Endothelial cell of hepatic sinusoid (primary cell): ENCODE measurements around the gene TAX1BP3.

Experiments used
- in situ Hi-C: cut with HindIII; loops from 2 replicates; pipeline ENCODE4 v1.10.0; 2017; ENCODE audit warnings: low sequenced_read_pairs

Gene TAX1BP3

GRCh38 chr17:3660311-3660891 lies 8.0 kb downstream of the TAX1BP3 start:
- in situ Hi-C loops = no loop called here

- in situ Hi-C loops = no loop called here
These were observed 8.8 kb downstream of the TAX1BP3 start for GRCh38 chr17:3659541-3660111.

GRCh38 chr17:3658784-3659449 lies 9.5 kb downstream of the TAX1BP3 start:
- in situ Hi-C loops = no loop called here

GRCh38 chr17:3657874-3658783 lies 10.2 kb downstream of the TAX1BP3 start:
- in situ Hi-C loops = no loop called here

- in situ Hi-C loops = no loop called here
These were observed 10.8 kb downstream of the TAX1BP3 start for GRCh38 chr17:3657588-3657869.

- in situ Hi-C loops = no loop called here
These were observed 11.4 kb downstream of the TAX1BP3 start for GRCh38 chr17:3656755-3657587.

GRCh38 chr17:3656353-3656752 lies 12.0 kb downstream of the TAX1BP3 start:
- in situ Hi-C loops = no loop called here

- in situ Hi-C loops = no loop called here
These were observed 12.6 kb downstream of the TAX1BP3 start for GRCh38 chr17:3655766-3656165.

- in situ Hi-C loops = no loop called here
These were observed 20.4 kb downstream of the TAX1BP3 start for GRCh38 chr17:3647769-3648555.

GRCh38 chr17:3647251-3647650 lies 21.1 kb downstream of the TAX1BP3 start:
- in situ Hi-C loops = no loop called here

GRCh38 chr17:3645310-3645709 lies 23.1 kb downstream of the TAX1BP3 start:
- in situ Hi-C loops = no loop called here

GRCh38 chr17:3643889-3644349 lies 24.5 kb downstream of the TAX1BP3 start:
- in situ Hi-C loops = no loop called here

- in situ Hi-C loops = no loop called here
These were observed 26.5 kb downstream of the TAX1BP3 start for GRCh38 chr17:3641717-3642486.

GRCh38 chr17:3641014-3641413 lies 27.4 kb downstream of the TAX1BP3 start:
- in situ Hi-C loops = no loop called here

- in situ Hi-C loops = no loop called here
These were observed 28.3 kb downstream of the TAX1BP3 start for GRCh38 chr17:3639981-3640596.

GRCh38 chr17:3636908-3637373 lies 31.4 kb downstream of the TAX1BP3 start:
- in situ Hi-C loops = no loop called here

- in situ Hi-C loops = no loop called here
These were observed 32.0 kb downstream of the TAX1BP3 start, which contains the start of the genes CTNS and SHPK for GRCh38 chr17:3636154-3636907. CTNS (plus strand) TSS chr17:3636760; CDS start chr17:3640207, 3,447 bp downstream. SHPK (minus strand) TSS chr17:3636250; CDS start chr17:3636219, 31 bp downstream.
